ENCODE measurements around the gene CHD6.

The CHD6 gene

DNA sequence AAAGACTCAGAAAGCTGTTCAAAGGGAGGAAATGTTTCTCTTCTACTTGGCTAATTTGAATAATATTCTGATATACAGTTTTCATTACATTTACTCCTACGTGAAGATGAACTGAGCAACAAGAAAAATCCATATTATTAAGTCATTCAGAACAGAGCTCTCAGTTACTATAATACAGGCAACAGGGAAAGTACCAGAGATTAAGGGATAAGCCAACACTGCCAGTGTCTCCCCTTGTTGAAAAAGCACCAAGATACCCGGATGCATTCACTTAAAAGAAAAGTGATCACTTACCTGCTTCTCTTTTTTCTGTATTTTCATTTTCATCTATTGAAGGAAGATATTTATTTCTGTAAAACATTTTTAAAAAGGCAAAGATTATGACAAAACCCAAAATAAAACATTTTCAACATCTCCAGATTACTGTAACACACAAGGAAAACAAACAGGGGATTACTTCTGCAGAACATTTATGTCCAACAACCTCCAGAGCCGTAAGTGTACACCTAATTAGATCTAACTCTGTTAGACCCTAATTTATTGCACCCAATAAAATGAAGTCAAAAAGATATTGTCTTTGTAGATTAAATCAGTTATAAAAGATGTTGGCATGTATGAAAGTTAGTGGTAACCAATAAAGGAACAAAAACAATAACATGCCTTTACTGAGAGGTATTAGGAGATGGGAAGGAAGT, 67.0 kb downstream of the CHD6 start:
- no peak overlapping the region for H3K4me3 ChIP-seq (replicated peaks in 1 of 2; ENCODE audit: low read depth in 2 of 2, low read length in 2 of 2)
- TF ChIP-seq, protein P1, sequence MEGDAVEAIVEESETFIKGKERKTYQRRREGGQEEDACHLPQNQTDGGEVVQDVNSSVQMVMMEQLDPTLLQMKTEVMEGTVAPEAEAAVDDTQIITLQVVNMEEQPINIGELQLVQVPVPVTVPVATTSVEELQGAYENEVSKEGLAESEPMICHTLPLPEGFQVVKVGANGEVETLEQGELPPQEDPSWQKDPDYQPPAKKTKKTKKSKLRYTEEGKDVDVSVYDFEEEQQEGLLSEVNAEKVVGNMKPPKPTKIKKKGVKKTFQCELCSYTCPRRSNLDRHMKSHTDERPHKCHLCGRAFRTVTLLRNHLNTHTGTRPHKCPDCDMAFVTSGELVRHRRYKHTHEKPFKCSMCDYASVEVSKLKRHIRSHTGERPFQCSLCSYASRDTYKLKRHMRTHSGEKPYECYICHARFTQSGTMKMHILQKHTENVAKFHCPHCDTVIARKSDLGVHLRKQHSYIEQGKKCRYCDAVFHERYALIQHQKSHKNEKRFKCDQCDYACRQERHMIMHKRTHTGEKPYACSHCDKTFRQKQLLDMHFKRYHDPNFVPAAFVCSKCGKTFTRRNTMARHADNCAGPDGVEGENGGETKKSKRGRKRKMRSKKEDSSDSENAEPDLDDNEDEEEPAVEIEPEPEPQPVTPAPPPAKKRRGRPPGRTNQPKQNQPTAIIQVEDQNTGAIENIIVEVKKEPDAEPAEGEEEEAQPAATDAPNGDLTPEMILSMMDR (IDR thresholded peaks at IDR 0.05; ENCODE audit: low read depth, low read length): no peak
- DNase-seq (ENCODE audit: low read depth in 2 of 2): no peak

DNA sequence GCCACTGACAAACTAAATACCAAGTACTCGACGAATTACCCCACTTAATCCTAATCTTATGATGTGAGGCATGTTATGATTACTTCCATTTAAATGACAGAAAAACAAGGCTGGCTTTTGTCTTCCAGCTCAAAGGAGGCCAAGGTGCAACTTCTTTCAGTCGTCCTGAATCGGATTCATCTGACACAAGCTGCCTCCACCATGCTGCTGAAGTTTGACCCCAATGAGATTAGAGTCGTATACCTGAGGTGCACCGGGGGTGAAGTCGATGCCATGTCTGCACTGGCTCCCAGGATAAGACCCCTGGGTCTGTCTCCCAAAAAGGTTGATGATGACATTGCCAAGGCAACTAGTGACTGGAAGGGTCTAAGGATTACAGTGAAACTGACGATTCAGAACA, 71.0 kb downstream of the CHD6 start:
- no peak for DNase-seq (ENCODE audit: low read depth in 2 of 2)
- no peak overlapping the region for H3K4me3 ChIP-seq (replicated peaks in 1 of 2; ENCODE audit: low read depth in 2 of 2, low read length in 2 of 2)

DNA sequence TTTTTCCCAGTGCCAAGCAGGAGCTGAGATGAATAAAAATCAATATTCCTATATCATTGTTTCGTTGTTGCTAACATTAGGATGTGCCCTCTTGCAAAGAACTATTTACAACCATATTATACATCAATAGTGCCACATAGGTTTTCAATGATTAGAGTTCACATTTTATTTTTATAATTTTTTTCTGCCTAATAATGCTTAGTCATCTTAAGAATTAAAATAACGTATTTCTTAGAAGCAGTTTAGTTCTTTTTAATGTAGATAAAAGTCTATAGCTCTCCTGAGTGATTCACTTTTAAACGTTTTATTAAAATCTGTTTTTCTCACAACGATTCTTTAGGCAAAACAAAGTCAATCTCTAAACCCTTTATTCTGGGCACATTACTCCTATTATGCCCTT, 71.6 kb downstream of the CHD6 start:
- H3K4me3 ChIP-seq (replicated peaks in 1 of 2; ENCODE audit: low read depth in 2 of 2, low read length in 2 of 2): no peak overlapping the region
- TF ChIP-seq, protein P1 (IDR thresholded peaks at IDR 0.05; ENCODE audit: low read depth, low read length): no peak

More for the DNA sequence above, 71.0 kb downstream of the CHD6 start:
- TF ChIP-seq, protein P1 (IDR thresholded peaks at IDR 0.05; ENCODE audit: low read depth, low read length): no peak

GRCh38 chr20:41544472-41544871, 73.7 kb downstream of the CHD6 start:
- H3K4me3 ChIP-seq (replicated peaks in 1 of 2; ENCODE audit: low read depth in 2 of 2, low read length in 2 of 2): no peak overlapping the region
- no peak for DNase-seq (ENCODE audit: low read depth in 2 of 2)
- TF ChIP-seq, protein P1 (IDR thresholded peaks at IDR 0.05; ENCODE audit: low read depth, low read length): no peak

More for the DNA sequence above, 71.6 kb downstream of the CHD6 start:
- no peak for DNase-seq (ENCODE audit: low read depth in 2 of 2)

DNA sequence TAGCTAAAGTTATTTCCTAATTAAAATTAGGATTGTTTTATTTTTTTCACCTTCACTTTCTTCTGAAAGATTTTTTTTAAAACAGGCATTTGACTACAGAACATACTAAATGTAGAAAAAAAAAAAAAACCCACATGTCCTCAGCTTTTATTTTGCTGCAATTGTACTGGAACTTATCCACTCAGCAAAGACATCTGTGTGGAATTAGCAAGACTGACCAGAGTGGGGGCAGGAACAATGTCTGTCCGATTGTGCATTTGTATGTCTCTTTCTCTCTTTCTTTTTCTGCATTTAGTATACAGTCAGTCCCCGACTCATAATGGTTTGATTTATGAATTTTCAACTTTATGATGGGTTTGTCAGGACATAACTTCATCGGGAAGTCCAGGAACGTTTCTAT, 77.3 kb downstream of the CHD6 start:
- no peak for DNase-seq (ENCODE audit: low read depth in 2 of 2)
- TF ChIP-seq, protein P1 (IDR thresholded peaks at IDR 0.05; ENCODE audit: low read depth, low read length): no peak
- H3K4me3 ChIP-seq (replicated peaks in 1 of 2; ENCODE audit: low read depth in 2 of 2, low read length in 2 of 2): no peak overlapping the region

- TF ChIP-seq, protein P1 (IDR thresholded peaks at IDR 0.05; ENCODE audit: low read depth, low read length): no peak
- no peak for DNase-seq (ENCODE audit: low read depth in 2 of 2)
- H3K4me3 ChIP-seq (replicated peaks in 1 of 2; ENCODE audit: low read depth in 2 of 2, low read length in 2 of 2): no peak overlapping the region
Measured at GRCh38 chr20:41540459-41540858, 77.7 kb downstream of the CHD6 start.
